ENCODE measurements around the gene SDR42E1.
"Not testable (repeated sequence)": the region's sequence is repeated elsewhere in the genome, so short reads cannot be mapped to it uniquely, and the experiment has no call there.

GRCh38 chr16:82009789-82010188 lies 1.5 kb downstream of the SDR42E1 start:
- TF ChIP-seq, protein P1, sequence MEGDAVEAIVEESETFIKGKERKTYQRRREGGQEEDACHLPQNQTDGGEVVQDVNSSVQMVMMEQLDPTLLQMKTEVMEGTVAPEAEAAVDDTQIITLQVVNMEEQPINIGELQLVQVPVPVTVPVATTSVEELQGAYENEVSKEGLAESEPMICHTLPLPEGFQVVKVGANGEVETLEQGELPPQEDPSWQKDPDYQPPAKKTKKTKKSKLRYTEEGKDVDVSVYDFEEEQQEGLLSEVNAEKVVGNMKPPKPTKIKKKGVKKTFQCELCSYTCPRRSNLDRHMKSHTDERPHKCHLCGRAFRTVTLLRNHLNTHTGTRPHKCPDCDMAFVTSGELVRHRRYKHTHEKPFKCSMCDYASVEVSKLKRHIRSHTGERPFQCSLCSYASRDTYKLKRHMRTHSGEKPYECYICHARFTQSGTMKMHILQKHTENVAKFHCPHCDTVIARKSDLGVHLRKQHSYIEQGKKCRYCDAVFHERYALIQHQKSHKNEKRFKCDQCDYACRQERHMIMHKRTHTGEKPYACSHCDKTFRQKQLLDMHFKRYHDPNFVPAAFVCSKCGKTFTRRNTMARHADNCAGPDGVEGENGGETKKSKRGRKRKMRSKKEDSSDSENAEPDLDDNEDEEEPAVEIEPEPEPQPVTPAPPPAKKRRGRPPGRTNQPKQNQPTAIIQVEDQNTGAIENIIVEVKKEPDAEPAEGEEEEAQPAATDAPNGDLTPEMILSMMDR (IDR thresholded peaks at IDR 0.05 in 2 of 3, conservative IDR thresholded peaks at IDR 0.05 in 1 of 3; ENCODE audit: insufficient read depth in 2 of 3, low read depth in 1 of 3, low read length in 3 of 3), result not testable (repeated sequence)
- not testable (repeated sequence) for TF ChIP-seq ARNT (IDR thresholded peaks at IDR 0.05); KAT2B (IDR thresholded peaks at IDR 0.05; ENCODE audit: low read depth, low read length); ZNF445 (CRISPR knock-in tag; IDR thresholded peaks at IDR 0.05; ENCODE audit: low read depth); FOXA1 (IDR thresholded peaks at IDR 0.05; ENCODE audit: borderline replicate concordance); MAFK (IDR thresholded peaks at IDR 0.05; ENCODE audit: low read length)
- TF ChIP-seq, protein P2, sequence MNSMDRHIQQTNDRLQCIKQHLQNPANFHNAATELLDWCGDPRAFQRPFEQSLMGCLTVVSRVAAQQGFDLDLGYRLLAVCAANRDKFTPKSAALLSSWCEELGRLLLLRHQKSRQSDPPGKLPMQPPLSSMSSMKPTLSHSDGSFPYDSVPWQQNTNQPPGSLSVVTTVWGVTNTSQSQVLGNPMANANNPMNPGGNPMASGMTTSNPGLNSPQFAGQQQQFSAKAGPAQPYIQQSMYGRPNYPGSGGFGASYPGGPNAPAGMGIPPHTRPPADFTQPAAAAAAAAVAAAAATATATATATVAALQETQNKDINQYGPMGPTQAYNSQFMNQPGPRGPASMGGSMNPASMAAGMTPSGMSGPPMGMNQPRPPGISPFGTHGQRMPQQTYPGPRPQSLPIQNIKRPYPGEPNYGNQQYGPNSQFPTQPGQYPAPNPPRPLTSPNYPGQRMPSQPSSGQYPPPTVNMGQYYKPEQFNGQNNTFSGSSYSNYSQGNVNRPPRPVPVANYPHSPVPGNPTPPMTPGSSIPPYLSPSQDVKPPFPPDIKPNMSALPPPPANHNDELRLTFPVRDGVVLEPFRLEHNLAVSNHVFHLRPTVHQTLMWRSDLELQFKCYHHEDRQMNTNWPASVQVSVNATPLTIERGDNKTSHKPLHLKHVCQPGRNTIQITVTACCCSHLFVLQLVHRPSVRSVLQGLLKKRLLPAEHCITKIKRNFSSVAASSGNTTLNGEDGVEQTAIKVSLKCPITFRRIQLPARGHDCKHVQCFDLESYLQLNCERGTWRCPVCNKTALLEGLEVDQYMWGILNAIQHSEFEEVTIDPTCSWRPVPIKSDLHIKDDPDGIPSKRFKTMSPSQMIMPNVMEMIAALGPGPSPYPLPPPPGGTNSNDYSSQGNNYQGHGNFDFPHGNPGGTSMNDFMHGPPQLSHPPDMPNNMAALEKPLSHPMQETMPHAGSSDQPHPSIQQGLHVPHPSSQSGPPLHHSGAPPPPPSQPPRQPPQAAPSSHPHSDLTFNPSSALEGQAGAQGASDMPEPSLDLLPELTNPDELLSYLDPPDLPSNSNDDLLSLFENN (IDR thresholded peaks at IDR 0.05; ENCODE audit: low read depth in 2 of 2, low read length in 2 of 2), result not testable (repeated sequence)
